Ovary (tissue), 9 donors: ENCODE data around the gene KRT82. TPM values are rescaled to one million over a fixed set of nuclear protein-coding genes. Genes with fewer than 3 reads are reported as not detected.

Experiments used
- DNase-seq, 5 donors: peaks; one replicate each; pipeline ENCODE4 v3.0.0-alpha.2; 2019 to 2020
- H3K27ac ChIP-seq, 2 donors: fragments of 200-600 bp; one replicate each; pipeline versions ENCODE4 v1.5.1 to v1.8.0; 2019 to 2022
- H3K27me3 ChIP-seq: fragments of 200-600 bp; one replicate; pipeline ENCODE4 v1.8.0; 2022
- H3K36me3 ChIP-seq: fragments of 200-600 bp; sonication (generic); one replicate; pipeline ENCODE4 v1.5.1; 2019
- H3K4me1 ChIP-seq: one replicate; pipeline ENCODE4 v1.8.1; 2013; ENCODE audit warnings: mild to moderate bottlenecking, moderate library complexity; ENCODE audit not compliant: insufficient read depth
- H3K4me3 ChIP-seq: fragments of 200-600 bp; sonication (generic); one replicate; pipeline ENCODE4 v1.5.1; 2017
- H3K9me3 ChIP-seq, 2 donors: fragments of 200-600 bp in 1 of 2; sonication (generic) in 1 of 2; one replicate each; pipeline versions ENCODE4 v1.5.1 to v1.8.1; 2013 to 2019; ENCODE audit warnings: mild to moderate bottlenecking in 1 of 2, moderate library complexity in 1 of 2
- EP300 ChIP-seq: sonication (generic); formaldehyde crosslinking; IDR thresholded peaks from one replicate; pipeline ENCODE4 v1.6.1; 2017; ENCODE audit warnings: antibody characterized with exemption
- POLR2A ChIP-seq: fragments of 450-650 bp; IDR thresholded peaks from one replicate; pipeline ENCODE4 v1.6.1; 2017; ENCODE audit warnings: antibody characterized with exemption, mild to moderate bottlenecking, moderate library complexity
- WGBS, 3 donors: extraction: QIAGEN DNeasy Blood & Tissue Kit in 1 of 3; methylation state at CpG; one replicate each; pipeline versions ENCODE4 v1.1.5 to v1.1.7; 2013 to 2017; 5-methylcytosine and 5-hydroxymethylcytosine counted together
- intact Hi-C, 4 donors: fragments of 100-400 bp; cut with DNase I; formaldehyde crosslinking; loops; one replicate each; pipeline versions ENCODE4 v1.11.0 to v1.15.1; 2022 to 2023
- polyA plus RNA-seq, 2 donors: library from polyadenylated mRNA; stranded (reverse); fragments of 200-250 nt in 1 of 2; fragments of 350-450 nt in 1 of 2; fragmentation: Illumina TruSeq in 1 of 2; extraction: RNeasy Lipid Tissue Mini Kit (QIAGEN cat#74804) in 1 of 2; gene quantifications; one replicate each; pipeline ENCODE4 v1.2.3, GENCODE V29; 2013 to 2014
- total RNA-seq, 7 donors: library from RNA; depleted of rRNA in 2 of 7; stranded (reverse); fragments of >200 nt in 2 of 7; fragmentation: NEBNext Ultra II Directional in 3 of 7; extraction: Animal tissue kit (Norgen Biotek cat#: 25700) in 3 of 7; gene quantifications; one replicate each; pipeline versions ENCODE4 v1.1.0 to v1.2.4, GENCODE V29; 2016 to 2023
- TF ChIP-seq, protein P1 (sequence below), 3 donors: fragments of 450-650 bp in 2 of 3; fragments of 200-600 bp in 1 of 3; IDR thresholded peaks; one replicate each; pipeline versions ENCODE4 v1.5.1 to v1.8.0; 2016 to 2022; ENCODE audit warnings: antibody characterized with exemption in 3 of 3, mild to moderate bottlenecking in 1 of 3
- donor health status: DM: no; HTN: no; CAD: no; lungs with moderate emphysema.
- donor health status: DM: no; HTN: no; CAD: no.
- donor health status: Bipolar disorder and iron deficiency.
- donor health status: DM: yes; HTN: yes; CAD: no.
- donor health status: DM: no; HTN: no; CAD: no.
- donor health status: DM: yes; HTN: yes; CAD: no.

The KRT82 gene
- total and polyA plus RNA-seq, 9 donors, result not detected

DNA sequence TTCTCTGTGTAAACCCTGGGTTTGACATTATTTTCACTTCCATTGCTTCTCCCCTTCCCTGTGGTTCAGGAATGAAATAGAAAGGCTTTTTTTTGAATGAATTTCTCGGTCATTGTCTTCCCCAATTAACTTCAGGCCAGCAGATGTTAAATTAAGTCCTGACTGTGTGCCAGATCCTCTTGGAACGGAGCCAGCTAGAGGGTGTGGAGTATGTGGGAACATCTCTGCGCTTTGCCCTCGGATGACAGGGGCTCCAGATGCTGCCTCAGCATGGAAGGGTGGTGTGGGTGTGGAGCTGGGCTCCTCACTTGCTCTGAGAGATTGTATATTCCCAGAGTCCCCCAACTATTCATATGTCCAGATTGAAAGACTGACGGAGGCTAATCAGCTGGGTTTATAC lies 51.9 kb downstream of the KRT82 start:
- Histone ChIP-seq H3K4me3 (no peak overlapping the region), H3K27ac (no peak overlapping the region), H3K27me3 (no peaks in the 10 kb centered on the region), H3K4me1 (no peaks in the 10 kb centered on the region), H3K36me3 (no peaks in the 10 kb centered on the region), H3K9me3 (no peaks in the 10 kb centered on the region)
- TF ChIP-seq POLR2A, result no peak
- no peak for TF ChIP-seq EP300
- TF ChIP-seq, protein P1, sequence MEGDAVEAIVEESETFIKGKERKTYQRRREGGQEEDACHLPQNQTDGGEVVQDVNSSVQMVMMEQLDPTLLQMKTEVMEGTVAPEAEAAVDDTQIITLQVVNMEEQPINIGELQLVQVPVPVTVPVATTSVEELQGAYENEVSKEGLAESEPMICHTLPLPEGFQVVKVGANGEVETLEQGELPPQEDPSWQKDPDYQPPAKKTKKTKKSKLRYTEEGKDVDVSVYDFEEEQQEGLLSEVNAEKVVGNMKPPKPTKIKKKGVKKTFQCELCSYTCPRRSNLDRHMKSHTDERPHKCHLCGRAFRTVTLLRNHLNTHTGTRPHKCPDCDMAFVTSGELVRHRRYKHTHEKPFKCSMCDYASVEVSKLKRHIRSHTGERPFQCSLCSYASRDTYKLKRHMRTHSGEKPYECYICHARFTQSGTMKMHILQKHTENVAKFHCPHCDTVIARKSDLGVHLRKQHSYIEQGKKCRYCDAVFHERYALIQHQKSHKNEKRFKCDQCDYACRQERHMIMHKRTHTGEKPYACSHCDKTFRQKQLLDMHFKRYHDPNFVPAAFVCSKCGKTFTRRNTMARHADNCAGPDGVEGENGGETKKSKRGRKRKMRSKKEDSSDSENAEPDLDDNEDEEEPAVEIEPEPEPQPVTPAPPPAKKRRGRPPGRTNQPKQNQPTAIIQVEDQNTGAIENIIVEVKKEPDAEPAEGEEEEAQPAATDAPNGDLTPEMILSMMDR (IDR thresholded peaks at IDR 0.05), result no peak
- DNase-seq, result no peak
- WGBS, 3 donors, result 13 to 22% (median 13%) methylated on average over 5 of the region's 5 CpGs
- intact Hi-C loops, result no loop called here

DNA sequence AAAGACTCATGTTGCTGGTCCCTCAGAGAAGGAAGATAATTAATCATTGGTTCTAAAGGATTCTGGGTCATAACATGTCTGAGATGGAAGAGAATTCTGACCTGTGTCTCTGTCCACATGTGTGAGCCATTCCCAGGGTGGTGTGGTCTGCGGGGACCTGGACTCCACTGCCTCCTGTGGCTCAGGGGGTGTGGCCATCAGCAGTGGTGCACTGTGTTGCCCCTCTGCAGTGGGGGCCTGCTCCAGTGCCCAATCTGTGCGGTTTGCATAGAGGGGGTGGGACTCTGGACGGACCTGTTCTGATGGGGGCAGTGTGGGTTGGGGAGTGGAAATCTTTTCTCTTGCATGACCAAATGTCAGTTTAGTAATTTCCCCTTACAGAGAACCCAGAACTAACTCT lies 52.4 kb downstream of the KRT82 start:
- H3K27ac ChIP-seq, result no peak overlapping the region
- H3K27me3 ChIP-seq, result no peaks in the 10 kb centered on the region
- 61 to 78% (median 70%) methylated on average over 3 of the region's 3 CpGs for WGBS, 3 donors
- DNase-seq, result no peak
- intact Hi-C loops, result no loop called here
- no peaks in the 10 kb centered on the region for H3K4me1 ChIP-seq
- no peak overlapping the region for H3K4me3 ChIP-seq
- H3K36me3 ChIP-seq, result no peaks in the 10 kb centered on the region
- no peaks in the 10 kb centered on the region for H3K9me3 ChIP-seq
- TF ChIP-seq POLR2A, result no peak
- no peak for TF ChIP-seq EP300
- TF ChIP-seq, protein P1 (IDR thresholded peaks at IDR 0.05), result no peak

DNA sequence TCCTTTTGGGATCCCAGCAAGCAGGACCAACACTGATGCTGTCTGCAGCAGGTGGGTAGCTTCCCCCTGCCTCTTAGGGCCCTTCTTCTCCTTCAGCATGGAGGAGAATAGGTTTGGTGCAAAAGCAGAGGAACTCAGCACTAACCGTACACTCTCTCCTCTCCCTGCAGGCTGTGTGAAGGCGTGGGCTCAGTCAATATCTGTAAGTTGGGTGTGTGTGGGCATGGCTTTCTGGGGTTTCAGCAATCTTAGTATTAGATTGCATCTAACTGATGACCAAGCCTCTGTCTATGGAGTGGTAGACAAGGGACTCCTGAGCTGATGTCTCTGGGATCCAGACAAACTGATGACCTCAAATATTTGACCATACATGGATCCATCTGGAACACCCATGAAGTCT lies 53.2 kb downstream of the KRT82 start:
- TF ChIP-seq POLR2A, result no peak
- TF ChIP-seq, protein P1 (IDR thresholded peaks at IDR 0.05), result no peak
- no peak for TF ChIP-seq EP300
- Histone ChIP-seq H3K27me3 (no peaks in the 10 kb centered on the region), H3K4me3 (no peak overlapping the region), H3K9me3 (no peaks in the 10 kb centered on the region), H3K4me1 (no peaks in the 10 kb centered on the region), H3K27ac (no peak overlapping the region), H3K36me3 (no peaks in the 10 kb centered on the region)
- 83 to 92% (median 86%) methylated on average over 2 of the region's 2 CpGs for WGBS, 3 donors
- intact Hi-C loops, result no loop called here
- DNase-seq, result no peak

DNA sequence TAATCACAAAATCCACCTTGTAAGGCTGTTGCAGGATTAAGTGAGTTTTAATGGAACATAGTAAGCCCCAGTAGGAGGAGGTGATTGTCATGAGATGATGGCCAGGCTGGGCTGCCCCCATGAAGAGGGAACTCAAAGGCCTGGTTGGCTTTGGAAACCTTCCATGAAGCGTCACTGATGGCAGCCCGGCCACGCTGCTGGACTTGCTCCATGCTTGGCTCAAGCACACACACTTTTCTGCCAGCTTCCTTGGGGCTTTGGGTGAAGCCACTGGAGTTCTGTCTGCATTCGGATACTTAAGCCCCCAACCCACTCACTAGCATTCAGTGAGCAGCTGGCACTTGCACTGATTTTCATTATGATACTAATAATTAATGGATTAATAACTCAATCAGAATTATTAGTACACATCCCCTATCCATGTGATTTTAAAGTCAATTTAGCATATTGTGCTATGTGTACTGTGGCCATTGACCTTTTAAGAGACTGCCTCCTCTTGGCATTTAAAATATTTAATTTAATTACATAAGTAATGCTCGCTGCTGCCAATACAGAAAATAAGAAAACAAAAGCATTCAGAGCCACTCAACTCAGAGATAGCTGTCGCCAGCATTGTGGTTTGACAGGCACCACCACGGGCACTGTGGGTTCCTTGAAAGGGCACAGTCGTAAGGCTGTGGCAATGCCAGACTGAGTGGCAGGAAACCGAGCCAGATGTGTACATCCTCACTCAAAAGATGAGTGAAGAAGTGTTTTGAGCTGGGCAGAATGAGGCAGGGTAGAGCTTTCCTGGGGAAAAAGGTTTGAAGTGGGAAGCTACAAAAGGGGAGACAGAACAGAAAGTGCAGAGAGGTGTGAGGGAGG lies 54.7 kb downstream of the KRT82 start:
- no peak overlapping the region for H3K4me3 ChIP-seq
- TF ChIP-seq POLR2A (no peak), EP300 (no peak)
- TF ChIP-seq, protein P1 (IDR thresholded peaks at IDR 0.05), result no peak
- H3K4me1 ChIP-seq, result no peaks in the 10 kb centered on the region
- intact Hi-C loops, result no loop called here
- WGBS, 3 donors, result 63 to 77% (median 66%) methylated on average over 9 of the region's 9 CpGs
- DNase-seq, result no peak
- H3K27me3 ChIP-seq, result no peaks in the 10 kb centered on the region
- no peaks in the 10 kb centered on the region for H3K9me3 ChIP-seq
- H3K27ac ChIP-seq, result no peak overlapping the region
- no peaks in the 10 kb centered on the region for H3K36me3 ChIP-seq
